ENCODE results near the gene UROS.
A peak's percentile ranks its signal among the peaks of the same experiment; 100 is the strongest.

UROS gene

GRCh38 chr10:125785791-125786190 is 37.3 kb downstream of the UROS start:
- Mint-ChIP-seq H3K4me1 (ENCODE audit: low read depth) (peaks cover 21% of the 10 kb centered on the region), H3K27ac (no peak overlapping the region), H3K4me3 (no peak overlapping the region), H3K9me3 (no peaks in the 10 kb centered on the region), H3K27me3 (no peaks in the 10 kb centered on the region), H3K36me3 (ENCODE audit: low read depth) (peaks cover 10% of the 10 kb centered on the region)

GRCh38 chr10:125783957-125784356 is 39.1 kb downstream of the UROS start:
- Mint-ChIP-seq H3K27me3 (no peaks in the 10 kb centered on the region), H3K9me3 (no peaks in the 10 kb centered on the region), H3K4me3 (no peak overlapping the region), H3K4me1 (ENCODE audit: low read depth) (peaks cover 21% of the 10 kb centered on the region), H3K36me3 (ENCODE audit: low read depth) (no peaks in the 10 kb centered on the region), H3K27ac (no peak overlapping the region)

- H3K4me3 Mint-ChIP-seq, result no peak overlapping the region
- peaks cover 17% of the 10 kb centered on the region for H3K4me1 Mint-ChIP-seq (ENCODE audit: low read depth)
- no peaks in the 10 kb centered on the region for H3K27me3 Mint-ChIP-seq
- no peaks in the 10 kb centered on the region for H3K9me3 Mint-ChIP-seq
- no peaks in the 10 kb centered on the region for H3K36me3 Mint-ChIP-seq (ENCODE audit: low read depth)
- no peak overlapping the region for H3K27ac Mint-ChIP-seq
These were observed 39.6 kb downstream of the UROS start for GRCh38 chr10:125783408-125783807.

- Mint-ChIP-seq H3K4me1 (ENCODE audit: low read depth) (peaks cover 9% of the 10 kb centered on the region), H3K9me3 (no peaks in the 10 kb centered on the region), H3K36me3 (ENCODE audit: low read depth) (no peaks in the 10 kb centered on the region), H3K27ac (no peak overlapping the region), H3K27me3 (no peaks in the 10 kb centered on the region), H3K4me3 (no peak overlapping the region)
These were observed 40.4 kb downstream of the UROS start for GRCh38 chr10:125782616-125783015.

- H3K36me3 Mint-ChIP-seq (ENCODE audit: low read depth), result no peaks in the 10 kb centered on the region
- H3K27ac Mint-ChIP-seq, result no peak overlapping the region
- peaks cover 4% of the 10 kb centered on the region for H3K4me1 Mint-ChIP-seq (ENCODE audit: low read depth)
- no peak overlapping the region for H3K4me3 Mint-ChIP-seq
- no peaks in the 10 kb centered on the region for H3K9me3 Mint-ChIP-seq
- H3K27me3 Mint-ChIP-seq, result no peaks in the 10 kb centered on the region
These were observed 41.0 kb downstream of the UROS start for GRCh38 chr10:125782054-125782453.

GRCh38 chr10:125781374-125781773 is 41.7 kb downstream of the UROS start:
- no peaks in the 10 kb centered on the region for H3K27me3 Mint-ChIP-seq
- no peaks in the 10 kb centered on the region for H3K9me3 Mint-ChIP-seq
- no peaks in the 10 kb centered on the region for H3K4me1 Mint-ChIP-seq (ENCODE audit: low read depth)
- peak overlapping the region; percentile 2 for H3K27ac Mint-ChIP-seq
- no peak overlapping the region for H3K4me3 Mint-ChIP-seq
- no peaks in the 10 kb centered on the region for H3K36me3 Mint-ChIP-seq (ENCODE audit: low read depth)

GRCh38 chr10:125779403-125780327 is 43.4 kb downstream of the UROS start:
- Mint-ChIP-seq H3K4me1 (ENCODE audit: low read depth) (no peaks in the 10 kb centered on the region), H3K9me3 (no peaks in the 10 kb centered on the region), H3K36me3 (ENCODE audit: low read depth) (no peaks in the 10 kb centered on the region)

GRCh38 chr10:125778556-125778955 is 44.5 kb downstream of the UROS start:
- no peaks in the 10 kb centered on the region for H3K4me1 Mint-ChIP-seq (ENCODE audit: low read depth)
- H3K4me3 Mint-ChIP-seq, result no peak overlapping the region
- H3K27me3 Mint-ChIP-seq, result no peaks in the 10 kb centered on the region
- H3K36me3 Mint-ChIP-seq (ENCODE audit: low read depth), result no peaks in the 10 kb centered on the region
- no peaks in the 10 kb centered on the region for H3K9me3 Mint-ChIP-seq
- no peak overlapping the region for H3K27ac Mint-ChIP-seq

More at GRCh38 chr10:125779403-125780327, 43.4 kb downstream of the UROS start:
- H3K27me3 Mint-ChIP-seq, result no peaks in the 10 kb centered on the region
- no peak overlapping the region for H3K27ac Mint-ChIP-seq
- no peak overlapping the region for H3K4me3 Mint-ChIP-seq

GRCh38 chr10:125777806-125778205 is 45.3 kb downstream of the UROS start:
- Mint-ChIP-seq H3K4me1 (ENCODE audit: low read depth) (no peaks in the 10 kb centered on the region), H3K4me3 (no peak overlapping the region), H3K27ac (no peak overlapping the region), H3K27me3 (no peaks in the 10 kb centered on the region), H3K9me3 (no peaks in the 10 kb centered on the region), H3K36me3 (ENCODE audit: low read depth) (no peaks in the 10 kb centered on the region)

GRCh38 chr10:125775491-125776106 is 47.5 kb downstream of the UROS start, which contains the start of gene MMP21:
Gene MMP21 (minus strand): TSS chr10:125775821. CDS start chr10:125775821, 0 bp downstream.
- Mint-ChIP-seq H3K4me3 (no peak within 1 kb of the TSS), H3K27ac (no peak within 1 kb of the TSS)

GRCh38 chr10:125774581-125775191 is 48.4 kb downstream of the UROS start:
- Mint-ChIP-seq H3K36me3 (ENCODE audit: low read depth) (peaks cover 4% of the 10 kb centered on the region), H3K27me3 (no peaks in the 10 kb centered on the region), H3K4me3 (no peak overlapping the region), H3K4me1 (ENCODE audit: low read depth) (no peaks in the 10 kb centered on the region), H3K27ac (no peak overlapping the region), H3K9me3 (no peaks in the 10 kb centered on the region)

More at GRCh38 chr10:125775491-125776106, 47.5 kb downstream of the UROS start, which contains the start of gene MMP21:
- H3K36me3 Mint-ChIP-seq (ENCODE audit: low read depth), result no peaks in the 10 kb centered on the region
- no peaks in the 10 kb centered on the region for H3K4me1 Mint-ChIP-seq (ENCODE audit: low read depth)
- no peaks in the 10 kb centered on the region for H3K9me3 Mint-ChIP-seq
- H3K27me3 Mint-ChIP-seq, result no peaks in the 10 kb centered on the region

- no peaks in the 10 kb centered on the region for H3K9me3 Mint-ChIP-seq
- H3K4me1 Mint-ChIP-seq (ENCODE audit: low read depth), result no peaks in the 10 kb centered on the region
- no peak overlapping the region for H3K27ac Mint-ChIP-seq
- H3K4me3 Mint-ChIP-seq, result no peak overlapping the region
- no peaks in the 10 kb centered on the region for H3K27me3 Mint-ChIP-seq
- peaks cover 4% of the 10 kb centered on the region for H3K36me3 Mint-ChIP-seq (ENCODE audit: low read depth)
These were observed 49.1 kb downstream of the UROS start for GRCh38 chr10:125773687-125774543.

GRCh38 chr10:125772864-125773180 is 50.2 kb downstream of the UROS start:
- Mint-ChIP-seq H3K27ac (no peak overlapping the region), H3K4me3 (no peak overlapping the region), H3K27me3 (no peaks in the 10 kb centered on the region), H3K9me3 (no peaks in the 10 kb centered on the region), H3K36me3 (ENCODE audit: low read depth) (peaks cover 8% of the 10 kb centered on the region), H3K4me1 (ENCODE audit: low read depth) (no peaks in the 10 kb centered on the region)

- H3K27ac Mint-ChIP-seq, result no peak overlapping the region
- peaks cover 9% of the 10 kb centered on the region for H3K36me3 Mint-ChIP-seq (ENCODE audit: low read depth)
- H3K4me3 Mint-ChIP-seq, result no peak overlapping the region
- no peaks in the 10 kb centered on the region for H3K27me3 Mint-ChIP-seq
- no peaks in the 10 kb centered on the region for H3K4me1 Mint-ChIP-seq (ENCODE audit: low read depth)
- no peaks in the 10 kb centered on the region for H3K9me3 Mint-ChIP-seq
These were observed 50.8 kb downstream of the UROS start for GRCh38 chr10:125772112-125772863.

Data from stimulated activated naive CD8-positive, alpha-beta T cell treated with anti-CD3 and anti-CD28 coated beads, Interleukin-15, Interleukin-2, amounts not matched to agents 100 ng/mL and 50 ng/mL, for 24 hours (primary cell).